GM12864 (cell line): Measurements from ENCODE around the gene MINDY4.

ENCODE experiments used
- DNase-seq: peaks from one replicate; pipeline ENCODE4 v3.0.0-alpha.2; 2011; ENCODE audit warnings: low read depth
- H3K4me3 ChIP-seq: 2 replicates; pipeline ENCODE4 v1.5.1; 2011; ENCODE audit warnings: mild to moderate bottlenecking, low read depth, low read length, control low read depth
- CTCF ChIP-seq: IDR thresholded peaks from 2 replicates; pipeline ENCODE4 v1.5.1; 2011; ENCODE audit warnings: low read depth, mild to moderate bottlenecking, moderate library complexity, low read length, control low read depth, inconsistent platforms; ENCODE audit errors: missing control alignments

MINDY4 gene

GRCh38 chr7:30861612-30862011, 90.4 kb downstream of the MINDY4 start:
- H3K4me3 ChIP-seq, result no peak overlapping the region
- DNase-seq, result no peak
- TF ChIP-seq CTCF, result no peak

- no peak overlapping the region for H3K4me3 ChIP-seq
- no peak for TF ChIP-seq CTCF
- no peak for DNase-seq
Measured at GRCh38 chr7:30862995-30863705, 91.9 kb downstream of the MINDY4 start.

- H3K4me3 ChIP-seq, result no peak overlapping the region
- no peak for TF ChIP-seq CTCF
- DNase-seq, result no peak
Measured at GRCh38 chr7:30863706-30864035, 92.5 kb downstream of the MINDY4 start.

GRCh38 chr7:30864101-30864500, 92.9 kb downstream of the MINDY4 start:
- no peak for TF ChIP-seq CTCF
- DNase-seq, result no peak
- no peak overlapping the region for H3K4me3 ChIP-seq

- TF ChIP-seq CTCF, result no peak
- no peak overlapping the region for H3K4me3 ChIP-seq
- no peak for DNase-seq
Measured at GRCh38 chr7:30865076-30865475, 93.9 kb downstream of the MINDY4 start.

GRCh38 chr7:30865821-30866220, 94.6 kb downstream of the MINDY4 start:
- no peak for DNase-seq
- H3K4me3 ChIP-seq, result no peak overlapping the region
- TF ChIP-seq CTCF, result no peak

- DNase-seq, result no peak
- no peak overlapping the region for H3K4me3 ChIP-seq
- no peak for TF ChIP-seq CTCF
Measured at GRCh38 chr7:30866939-30867338, 95.7 kb downstream of the MINDY4 start.
